HG02870 (cell line): Measurements from ENCODE around the gene CTTNBP2.
A peak's percentile ranks its signal among the peaks of the same experiment; 100 is the strongest.

Experiments used
- ATAC-seq: cut with Tn5 transposase; IDR thresholded peaks from one replicate; pipeline ENCODE4 v1.9.1; 2021; ENCODE audit warnings: mild to moderate bottlenecking, moderate library complexity; ENCODE audit not compliant: unreplicated experiment

Gene CTTNBP2

GRCh38 chr7:117872561-117873309 is 506 bp downstream of the CTTNBP2 start:
- no peak for ATAC-seq

- no peak for ATAC-seq
Measured at GRCh38 chr7:117871778-117872538, 1.3 kb downstream of the CTTNBP2 start.

- no peak for ATAC-seq
Measured at GRCh38 chr7:117871401-117871777, 1.9 kb downstream of the CTTNBP2 start.

- no peak for ATAC-seq
Measured at GRCh38 chr7:117870448-117871130, 2.7 kb downstream of the CTTNBP2 start.

- ATAC-seq, result no peak
Measured at GRCh38 chr7:117869374-117869773, 3.9 kb downstream of the CTTNBP2 start.

- ATAC-seq, result no peak
Measured at GRCh38 chr7:117863618-117864017, 9.6 kb downstream of the CTTNBP2 start.

GRCh38 chr7:117862378-117862777 is 10.9 kb downstream of the CTTNBP2 start:
- no peak for ATAC-seq

GRCh38 chr7:117859246-117859812 is 13.9 kb downstream of the CTTNBP2 start:
- ATAC-seq, result no peak

- no peak for ATAC-seq
Measured at GRCh38 chr7:117858712-117859111, 14.5 kb downstream of the CTTNBP2 start.

- no peak for ATAC-seq
Measured at GRCh38 chr7:117857718-117858117, 15.5 kb downstream of the CTTNBP2 start.

- no peak for ATAC-seq
Measured at GRCh38 chr7:117856196-117856595, 17.0 kb downstream of the CTTNBP2 start.

- ATAC-seq, result no peak
Measured at GRCh38 chr7:117854186-117854585, 19.1 kb downstream of the CTTNBP2 start.

GRCh38 chr7:117848941-117849340 is 24.3 kb downstream of the CTTNBP2 start:
- no peak for ATAC-seq

GRCh38 chr7:117844678-117845077 is 28.6 kb downstream of the CTTNBP2 start:
- ATAC-seq, result no peak

GRCh38 chr7:117841611-117842010 is 31.6 kb downstream of the CTTNBP2 start:
- ATAC-seq, result no peak

GRCh38 chr7:117841011-117841410 is 32.2 kb downstream of the CTTNBP2 start:
- no peak for ATAC-seq

GRCh38 chr7:117839507-117839906 is 33.7 kb downstream of the CTTNBP2 start:
- ATAC-seq, result peak; percentile 67

GRCh38 chr7:117837841-117838240 is 35.4 kb downstream of the CTTNBP2 start:
- peak; percentile 70 for ATAC-seq

GRCh38 chr7:117835016-117835664 is 38.1 kb downstream of the CTTNBP2 start:
- no peak for ATAC-seq

GRCh38 chr7:117830422-117830954 is 42.8 kb downstream of the CTTNBP2 start:
- ATAC-seq, result no peak
